Osteoblast (primary cell): ENCODE data around the gene GSK3B. TPM values are rescaled to one million over a fixed set of nuclear protein-coding genes. Genes with fewer than 3 reads are reported as not detected.
A peak's percentile ranks its signal among the peaks of the same experiment; 100 is the strongest.

Experiments used
- DNase-seq: peaks from one replicate; pipeline ENCODE4 v3.0.0; 2011; ENCODE audit warnings: low spot score, mixed read lengths; ENCODE audit not compliant: insufficient read length; ENCODE audit errors: missing footprints
- H2AFZ ChIP-seq: 2 replicates; pipeline ENCODE4 v1.6.0; 2011; ENCODE audit warnings: mild to moderate bottlenecking, low read length
- H3K27ac ChIP-seq: 2 replicates; pipeline ENCODE4 v1.5.1; 2011; ENCODE audit warnings: mild to moderate bottlenecking, low read depth, low read length, moderate library complexity
- H3K27me3 ChIP-seq: 2 replicates; pipeline ENCODE4 v1.6.0; 2012; ENCODE audit warnings: mild to moderate bottlenecking, control low read depth, inconsistent platforms, low read length, moderate library complexity; ENCODE audit not compliant: insufficient read depth
- H3K36me3 ChIP-seq: 2 replicates; pipeline ENCODE4 v1.5.1; 2011; ENCODE audit warnings: mild to moderate bottlenecking, low read length, control low read depth, moderate library complexity; ENCODE audit not compliant: insufficient read depth
- H3K4me1 ChIP-seq: 2 replicates; pipeline ENCODE4 v1.5.1; 2011; ENCODE audit warnings: mild to moderate bottlenecking, low read length, control low read depth, moderate library complexity; ENCODE audit not compliant: insufficient read depth
- H3K4me2 ChIP-seq: 2 replicates; pipeline ENCODE4 v1.6.0; 2011; ENCODE audit warnings: mild to moderate bottlenecking, low read length; ENCODE audit not compliant: insufficient read depth
- H3K4me3 ChIP-seq: fragments of 200-600 bp; sonication (generic); 3 replicates; pipeline ENCODE4 v1.5.1; 2012; ENCODE audit warnings: mild to moderate bottlenecking, low read length, inconsistent platforms; ENCODE audit not compliant: insufficient read depth
- H3K79me2 ChIP-seq: 2 replicates; pipeline ENCODE4 v1.6.0; 2012; ENCODE audit warnings: mild to moderate bottlenecking, low read length, control low read depth, inconsistent platforms; ENCODE audit not compliant: insufficient read depth
- H3K9me3 ChIP-seq: 2 replicates; pipeline ENCODE4 v1.5.1; 2011; ENCODE audit warnings: low read depth, low read length, control low read depth
- H4K20me1 ChIP-seq: 2 replicates; pipeline ENCODE4 v1.6.0; 2012; ENCODE audit warnings: mild to moderate bottlenecking, low read length, control low read depth; ENCODE audit not compliant: insufficient read depth
- total RNA-seq: library from RNA; depleted of rRNA; stranded (reverse); fragments of >200 nt; gene quantifications from 2 replicates; pipeline ENCODE4 v1.2.3, GENCODE V29; 2012
- TF ChIP-seq, protein P1 (sequence below): IDR thresholded peaks from 2 replicates; pipeline ENCODE4 v1.5.1; 2011; ENCODE audit warnings: mild to moderate bottlenecking, low read depth, low read length, moderate library complexity; ENCODE audit errors: extremely low read depth

The GSK3B gene
- total RNA-seq, 1 donor, result 87.9 TPM

DNA sequence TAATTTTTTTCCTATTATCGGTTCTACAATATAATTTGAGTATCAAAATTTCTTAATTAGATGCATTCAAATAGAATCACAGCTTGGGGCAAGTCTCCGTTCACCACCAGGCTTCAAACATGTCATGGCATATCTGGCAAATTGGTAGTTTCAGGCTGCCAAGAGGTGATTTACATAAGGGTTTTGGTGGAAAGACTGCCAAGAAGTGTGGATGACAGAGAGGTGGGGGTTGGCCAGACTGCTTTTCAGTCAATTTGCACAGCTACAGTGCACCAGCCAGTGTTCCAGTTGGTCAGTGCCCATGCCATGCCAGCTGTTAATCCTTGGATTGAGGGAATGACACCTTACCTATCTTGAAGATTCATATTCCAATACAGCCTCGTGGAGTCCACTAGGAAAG is 8.4 kb upstream of the GSK3B start:
- H3K36me3 ChIP-seq, result no peaks in the 10 kb centered on the region
- no peaks in the 10 kb centered on the region for H4K20me1 ChIP-seq
- TF ChIP-seq, protein P1, sequence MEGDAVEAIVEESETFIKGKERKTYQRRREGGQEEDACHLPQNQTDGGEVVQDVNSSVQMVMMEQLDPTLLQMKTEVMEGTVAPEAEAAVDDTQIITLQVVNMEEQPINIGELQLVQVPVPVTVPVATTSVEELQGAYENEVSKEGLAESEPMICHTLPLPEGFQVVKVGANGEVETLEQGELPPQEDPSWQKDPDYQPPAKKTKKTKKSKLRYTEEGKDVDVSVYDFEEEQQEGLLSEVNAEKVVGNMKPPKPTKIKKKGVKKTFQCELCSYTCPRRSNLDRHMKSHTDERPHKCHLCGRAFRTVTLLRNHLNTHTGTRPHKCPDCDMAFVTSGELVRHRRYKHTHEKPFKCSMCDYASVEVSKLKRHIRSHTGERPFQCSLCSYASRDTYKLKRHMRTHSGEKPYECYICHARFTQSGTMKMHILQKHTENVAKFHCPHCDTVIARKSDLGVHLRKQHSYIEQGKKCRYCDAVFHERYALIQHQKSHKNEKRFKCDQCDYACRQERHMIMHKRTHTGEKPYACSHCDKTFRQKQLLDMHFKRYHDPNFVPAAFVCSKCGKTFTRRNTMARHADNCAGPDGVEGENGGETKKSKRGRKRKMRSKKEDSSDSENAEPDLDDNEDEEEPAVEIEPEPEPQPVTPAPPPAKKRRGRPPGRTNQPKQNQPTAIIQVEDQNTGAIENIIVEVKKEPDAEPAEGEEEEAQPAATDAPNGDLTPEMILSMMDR, result no peak
- no peak for DNase-seq
- H3K27ac ChIP-seq, result no peak overlapping the region
- H3K9me3 ChIP-seq, result no peaks in the 10 kb centered on the region
- no peak overlapping the region for H3K4me2 ChIP-seq
- H3K79me2 ChIP-seq, result peaks cover 6% of the 10 kb centered on the region
- H3K4me1 ChIP-seq, result peaks cover 15% of the 10 kb centered on the region
- no peaks in the 10 kb centered on the region for H3K27me3 ChIP-seq
- no peak overlapping the region for H3K4me3 ChIP-seq
- no peak overlapping the region for H2AFZ ChIP-seq

DNA sequence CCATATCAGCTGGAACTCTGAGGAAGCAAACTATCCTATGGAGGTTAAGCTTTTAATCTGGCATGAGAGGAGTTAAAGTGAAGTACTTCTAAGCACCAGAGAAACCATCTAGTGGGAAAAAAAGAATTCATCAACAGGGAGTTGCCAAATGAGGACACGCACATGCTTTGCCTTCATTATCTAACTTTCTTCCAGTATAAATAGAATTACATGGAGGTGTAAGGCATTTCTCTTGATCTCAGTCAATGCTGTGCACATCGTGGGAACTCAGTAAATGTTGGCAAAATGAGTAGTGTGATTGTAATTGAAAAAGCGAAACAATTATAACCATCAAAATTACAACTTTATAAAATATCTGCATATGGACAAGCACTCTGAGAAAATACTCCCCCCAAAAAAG is 8.0 kb upstream of the GSK3B start:
- Histone ChIP-seq H3K4me1 (peaks cover 14% of the 10 kb centered on the region), H4K20me1 (no peaks in the 10 kb centered on the region), H3K36me3 (no peaks in the 10 kb centered on the region), H3K4me3 (no peak overlapping the region), H3K27me3 (no peaks in the 10 kb centered on the region), H3K27ac (no peak overlapping the region), H3K79me2 (peaks cover 8% of the 10 kb centered on the region), H3K4me2 (no peak overlapping the region), H3K9me3 (no peaks in the 10 kb centered on the region), H2AFZ (no peak overlapping the region)
- DNase-seq, result no peak
- TF ChIP-seq, protein P1, result no peak

DNA sequence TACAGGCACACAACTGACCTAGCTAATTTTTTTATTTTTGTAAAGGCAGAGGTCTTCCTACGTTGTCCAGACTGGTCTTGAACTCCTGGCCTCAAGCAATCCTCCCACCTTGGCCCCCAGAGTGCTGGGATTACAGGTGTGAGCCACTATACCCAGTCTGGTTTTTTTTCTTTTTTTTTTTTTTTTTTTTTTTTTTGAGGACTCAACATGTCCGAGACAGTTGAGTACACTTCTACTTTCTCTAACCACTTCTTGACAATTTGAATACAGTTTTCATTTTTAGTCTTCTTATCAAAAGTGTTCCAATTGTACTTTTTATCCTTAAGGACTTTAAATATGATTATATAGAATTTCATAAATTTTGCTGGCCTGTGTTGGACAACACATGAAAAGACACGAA is 7.4 kb upstream of the GSK3B start:
- Histone ChIP-seq H3K4me3 (no peak overlapping the region), H3K4me1 (peaks cover 14% of the 10 kb centered on the region), H2AFZ (no peak overlapping the region), H3K79me2 (peaks cover 14% of the 10 kb centered on the region), H3K4me2 (no peak overlapping the region), H3K27me3 (no peaks in the 10 kb centered on the region), H3K9me3 (no peaks in the 10 kb centered on the region), H3K27ac (no peak overlapping the region), H3K36me3 (no peaks in the 10 kb centered on the region), H4K20me1 (no peaks in the 10 kb centered on the region)
- no peak for DNase-seq
- TF ChIP-seq, protein P1, result no peak

DNA sequence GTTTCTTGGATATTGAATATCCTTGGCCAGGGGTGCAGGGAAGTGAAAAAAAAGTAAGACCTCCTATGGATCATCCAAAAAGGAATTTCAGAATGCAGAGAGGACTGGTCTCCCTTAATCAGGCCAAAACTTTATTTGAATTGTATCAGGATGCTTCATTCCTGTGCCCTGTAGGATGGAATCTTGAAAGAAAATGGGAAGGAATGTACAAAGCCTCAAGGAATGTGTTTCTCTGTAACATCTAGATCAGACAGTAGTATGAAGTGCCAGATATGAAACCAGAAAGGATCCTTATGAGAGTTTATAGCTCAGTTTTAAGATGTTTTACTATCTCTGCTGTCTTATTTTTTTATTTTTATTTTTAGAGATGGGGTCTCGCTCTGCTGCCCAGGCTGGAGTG is 6.5 kb upstream of the GSK3B start:
- Histone ChIP-seq H3K4me1 (peaks cover 22% of the 10 kb centered on the region), H3K27ac (peak overlapping the region; percentile 17), H3K4me3 (no peak overlapping the region), H3K9me3 (no peaks in the 10 kb centered on the region), H3K79me2 (peaks cover 22% of the 10 kb centered on the region), H4K20me1 (no peaks in the 10 kb centered on the region), H3K36me3 (no peaks in the 10 kb centered on the region), H2AFZ (no peak overlapping the region), H3K4me2 (no peak overlapping the region), H3K27me3 (no peaks in the 10 kb centered on the region)
- DNase-seq, result peak; percentile 51
- TF ChIP-seq, protein P1, result no peak
